ENCODE results near the gene SNX18.
"Not testable (repeated sequence)": the region's sequence is repeated elsewhere in the genome, so short reads cannot be mapped to it uniquely, and the experiment has no call there.

Gene SNX18

GRCh38 chr5:54520940-54521339, 3.4 kb downstream of the SNX18 start:
- DNase-seq, result no peak

GRCh38 chr5:54521856-54522479, 4.4 kb downstream of the SNX18 start:
- no peak for DNase-seq

- DNase-seq, result no peak
Observed at GRCh38 chr5:54523534-54523933, 6.0 kb downstream of the SNX18 start.

GRCh38 chr5:54524082-54524481, 6.5 kb downstream of the SNX18 start:
- no peak for DNase-seq

- no peak for DNase-seq
Observed at GRCh38 chr5:54524704-54525103, 7.1 kb downstream of the SNX18 start.

- DNase-seq, result no peak
Observed at GRCh38 chr5:54525261-54525660, 7.7 kb downstream of the SNX18 start.

GRCh38 chr5:54525692-54526091, 8.1 kb downstream of the SNX18 start:
- DNase-seq, result no peak

- no peak for DNase-seq
Observed at GRCh38 chr5:54526604-54527288, 9.2 kb downstream of the SNX18 start.

- no peak for DNase-seq
Observed at GRCh38 chr5:54528633-54529209, 11.2 kb downstream of the SNX18 start.

- DNase-seq, result no peak
Observed at GRCh38 chr5:54529565-54529964, 12.0 kb downstream of the SNX18 start.

GRCh38 chr5:54531546-54531945, 14.0 kb downstream of the SNX18 start:
- DNase-seq, result no peak

- no peak for DNase-seq
Observed at GRCh38 chr5:54533541-54534190, 16.1 kb downstream of the SNX18 start.

- no peak for DNase-seq
Observed at GRCh38 chr5:54534191-54535004, 16.8 kb downstream of the SNX18 start.

- no peak for DNase-seq
Observed at GRCh38 chr5:54535149-54535844, 17.7 kb downstream of the SNX18 start.

GRCh38 chr5:54536375-54536774, 18.8 kb downstream of the SNX18 start:
- not testable (repeated sequence) for DNase-seq

GRCh38 chr5:54536861-54537260, 19.3 kb downstream of the SNX18 start:
- not testable (repeated sequence) for DNase-seq

GRCh38 chr5:54537725-54538124, 20.2 kb downstream of the SNX18 start:
- DNase-seq, result no peak

- no peak for DNase-seq
Observed at GRCh38 chr5:54538156-54538555, 20.6 kb downstream of the SNX18 start.

- DNase-seq, result no peak
Observed at GRCh38 chr5:54539001-54539400, 21.4 kb downstream of the SNX18 start.

GRCh38 chr5:54540286-54540685, 22.7 kb downstream of the SNX18 start:
- DNase-seq, result no peak

- DNase-seq, result no peak
Observed at GRCh38 chr5:54541823-54542783, 24.5 kb downstream of the SNX18 start.
